HL-60 (cell line): Measurements from ENCODE around the gene PRDX1.
"Not testable (repeated sequence)": the region's sequence is repeated elsewhere in the genome, so short reads cannot be mapped to it uniquely, and the experiment has no call there.

Experiments used
- CTCF ChIP-seq: IDR thresholded peaks from one replicate; pipeline ENCODE4 v1.5.1; 2011; ENCODE audit warnings: low read length, control low read depth, inconsistent platforms; ENCODE audit not compliant: insufficient read depth
- GABPA ChIP-seq: IDR thresholded peaks from 2 replicates; pipeline ENCODE4 v1.6.1; 2012; ENCODE audit warnings: low read depth
- POLR2AphosphoS5 ChIP-seq: IDR thresholded peaks from 2 replicates; pipeline ENCODE4 v1.6.1; 2012; ENCODE audit warnings: low read depth

GRCh38 chr1:45467353-45467752 is 54.3 kb downstream of the PRDX1 start:
- TF ChIP-seq CTCF, POLR2AphosphoS5, GABPA: not testable (repeated sequence)
